ENCODE results near the gene B4GAT1. TPM values are rescaled to one million over a fixed set of nuclear protein-coding genes. Genes with fewer than 3 reads are reported as not detected.
A peak's percentile ranks its signal among the peaks of the same experiment; 100 is the strongest.

The B4GAT1 gene
- total and polyA plus RNA-seq, 2 of the 13 experiments (the other 11 are each of a cell fraction or from before 2014, with no cell fraction given): 40.4 to 109 TPM

GRCh38 chr11:66328031-66328301 lies 19.5 kb downstream of the B4GAT1 start (continued):
- TF ChIP-seq, protein P1, sequence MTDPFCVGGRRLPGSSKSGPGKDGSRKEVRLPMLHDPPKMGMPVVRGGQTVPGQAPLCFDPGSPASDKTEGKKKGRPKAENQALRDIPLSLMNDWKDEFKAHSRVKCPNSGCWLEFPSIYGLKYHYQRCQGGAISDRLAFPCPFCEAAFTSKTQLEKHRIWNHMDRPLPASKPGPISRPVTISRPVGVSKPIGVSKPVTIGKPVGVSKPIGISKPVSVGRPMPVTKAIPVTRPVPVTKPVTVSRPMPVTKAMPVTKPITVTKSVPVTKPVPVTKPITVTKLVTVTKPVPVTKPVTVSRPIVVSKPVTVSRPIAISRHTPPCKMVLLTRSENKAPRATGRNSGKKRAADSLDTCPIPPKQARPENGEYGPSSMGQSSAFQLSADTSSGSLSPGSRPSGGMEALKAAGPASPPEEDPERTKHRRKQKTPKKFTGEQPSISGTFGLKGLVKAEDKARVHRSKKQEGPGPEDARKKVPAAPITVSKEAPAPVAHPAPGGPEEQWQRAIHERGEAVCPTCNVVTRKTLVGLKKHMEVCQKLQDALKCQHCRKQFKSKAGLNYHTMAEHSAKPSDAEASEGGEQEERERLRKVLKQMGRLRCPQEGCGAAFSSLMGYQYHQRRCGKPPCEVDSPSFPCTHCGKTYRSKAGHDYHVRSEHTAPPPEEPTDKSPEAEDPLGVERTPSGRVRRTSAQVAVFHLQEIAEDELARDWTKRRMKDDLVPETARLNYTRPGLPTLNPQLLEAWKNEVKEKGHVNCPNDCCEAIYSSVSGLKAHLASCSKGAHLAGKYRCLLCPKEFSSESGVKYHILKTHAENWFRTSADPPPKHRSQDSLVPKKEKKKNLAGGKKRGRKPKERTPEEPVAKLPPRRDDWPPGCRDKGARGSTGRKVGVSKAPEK (CRISPR knock-in tag; IDR thresholded peaks at IDR 0.05; ENCODE audit: borderline replicate concordance): no peak
- TF ChIP-seq ZNF253 (CRISPR knock-in tag; IDR thresholded peaks at IDR 0.05; ENCODE audit: borderline replicate concordance) (no peak), AKAP8 (CRISPR knock-in tag; IDR thresholded peaks at IDR 0.05) (no peak), ZBTB2 (CRISPR knock-in tag; IDR thresholded peaks at IDR 0.05; ENCODE audit: low read depth) (no peak), NFKBIZ (CRISPR knock-in tag; IDR thresholded peaks at IDR 0.05) (no peak), ZMYM3 (CRISPR knock-in tag; IDR thresholded peaks at IDR 0.05) (peak; percentile 56; the same call in 1 of the 2 replicates), CREM (IDR thresholded peaks at IDR 0.05) (no peak), CREM (CRISPR knock-in tag; IDR thresholded peaks at IDR 0.05) (no peak), ZNF761 (CRISPR knock-in tag; conservative IDR thresholded peaks at IDR 0.05) (0 out of 2 replicates have a peak, but pooled peaks have one; percentile 17), ZNF12 (CRISPR knock-in tag; IDR thresholded peaks at IDR 0.05) (no peak), SUZ12 (IDR thresholded peaks at IDR 0.05; ENCODE audit: low read depth, low read length) (no peak), ZNF468 (CRISPR knock-in tag; IDR thresholded peaks at IDR 0.05) (no peak)
